HG03460 (cell line): ENCODE data around the gene TYMP.

Experiments used
- ATAC-seq: cut with Tn5 transposase; IDR thresholded peaks from one replicate; pipeline ENCODE4 v1.9.1; 2021; ENCODE audit not compliant: unreplicated experiment

Gene TYMP

GRCh38 chr22:50485221-50486131, 44.3 kb downstream of the TYMP start:
- ATAC-seq: no peak

DNA sequence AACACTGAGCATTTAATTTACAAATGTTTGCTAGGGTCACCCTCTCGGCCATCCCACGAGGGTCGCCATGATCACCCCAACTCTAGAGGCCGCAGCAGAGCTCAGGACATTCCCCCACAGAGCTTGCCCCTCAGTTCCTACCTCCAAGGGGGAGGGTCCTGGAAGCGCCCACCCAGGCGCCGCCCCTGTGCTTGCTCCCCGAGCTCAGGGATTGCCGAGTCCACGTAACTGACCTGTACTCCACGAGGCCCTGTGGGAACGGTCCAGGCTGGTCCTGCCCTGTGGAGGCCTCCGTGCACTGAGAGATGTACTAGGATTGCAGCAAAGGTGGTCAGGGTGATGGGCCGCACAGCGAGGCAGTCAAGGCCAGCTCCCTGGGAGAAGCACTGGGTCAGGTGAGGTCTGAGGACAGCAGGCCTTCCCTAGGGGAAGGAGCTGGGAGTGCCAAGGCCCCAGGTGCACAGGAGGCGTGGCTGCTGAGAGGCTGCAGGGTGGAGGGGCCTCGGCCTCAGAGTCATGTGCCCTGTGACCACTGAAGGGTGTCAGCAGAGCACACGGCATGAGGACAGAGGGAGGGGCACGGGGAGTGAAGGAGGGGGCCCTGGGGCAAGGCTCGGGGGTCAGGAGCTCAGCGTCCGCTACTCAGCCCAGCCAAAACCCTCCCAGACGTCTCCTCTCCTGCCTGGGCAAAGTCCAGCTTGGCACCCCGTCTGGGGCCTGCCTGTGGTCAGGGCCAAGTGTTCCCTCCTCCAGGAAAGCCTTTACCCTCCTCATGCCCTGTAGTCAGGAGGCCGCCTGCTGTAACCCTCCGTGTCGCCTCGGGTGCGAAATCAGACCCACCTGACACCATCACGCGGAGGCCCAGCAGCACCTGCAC, 45.6 kb downstream of the TYMP start:
- ATAC-seq: no peak

GRCh38 chr22:50483556-50483955, 46.3 kb downstream of the TYMP start:
- no peak for ATAC-seq

DNA sequence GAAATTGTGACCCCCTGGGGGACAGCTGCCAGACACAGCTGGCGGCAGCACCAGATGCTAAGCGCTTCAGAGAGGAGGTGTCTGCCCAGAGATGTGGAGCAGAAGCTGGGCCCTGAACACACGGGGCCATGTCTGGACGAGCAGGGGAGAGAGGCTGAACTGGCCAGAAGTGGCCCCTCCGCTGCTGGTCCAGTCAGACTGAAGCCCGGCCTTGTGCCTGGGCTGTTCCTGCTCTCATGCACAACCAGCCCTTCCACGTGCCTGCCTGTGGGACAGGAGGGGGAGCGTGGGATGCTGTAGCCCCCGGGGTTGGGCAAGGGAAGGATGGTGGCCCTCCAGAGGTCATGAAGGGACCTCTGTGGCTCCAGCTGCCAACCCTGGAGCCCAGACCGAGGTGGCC, 46.7 kb downstream of the TYMP start:
- no peak for ATAC-seq

DNA sequence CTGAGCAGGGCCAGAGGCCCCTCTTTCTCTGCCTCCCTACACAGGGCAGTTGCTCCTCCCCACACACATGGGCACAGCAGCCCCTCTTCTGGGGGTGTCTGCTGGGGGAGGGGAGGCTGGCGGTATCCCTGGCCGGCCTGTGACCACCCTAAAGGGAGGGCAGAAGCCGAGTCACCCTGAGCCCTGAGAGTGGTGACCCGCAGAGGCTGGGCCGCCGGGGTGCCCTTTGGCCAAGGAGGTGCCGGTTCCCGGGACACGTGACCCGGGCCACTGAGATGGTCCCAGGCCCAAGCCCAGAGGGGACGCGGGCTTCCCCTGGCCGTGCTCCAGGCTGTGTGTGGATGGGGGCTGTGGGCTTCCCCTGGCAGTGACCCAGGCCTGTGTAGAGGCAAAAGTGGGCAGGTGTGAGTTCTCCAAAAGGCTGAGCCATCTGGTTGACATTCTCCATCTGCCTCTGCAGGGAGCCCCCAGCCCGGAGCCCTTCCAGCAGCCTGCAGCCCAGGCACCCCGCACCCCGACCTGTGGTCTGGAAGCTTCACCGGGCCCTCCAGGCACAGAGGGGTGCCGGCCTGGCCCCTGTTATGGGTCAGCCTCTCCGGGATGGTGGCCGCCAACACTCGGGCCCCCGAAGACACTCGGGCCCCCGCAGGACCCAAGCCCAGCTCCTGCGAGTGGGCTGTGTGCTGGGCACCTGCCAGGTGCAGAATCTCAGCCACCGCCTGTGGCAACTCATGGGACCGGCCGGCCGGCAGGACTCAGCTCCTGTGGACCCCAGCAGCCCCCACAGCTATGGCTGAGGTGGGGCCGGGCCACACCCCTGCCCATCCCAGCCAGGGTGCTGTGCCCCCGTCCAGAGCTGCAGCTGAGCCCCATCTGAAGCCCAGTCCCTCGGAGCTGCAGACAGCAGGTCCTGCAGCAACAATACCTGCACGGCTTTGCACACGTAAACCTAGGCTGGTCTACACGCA, 47.4 kb downstream of the TYMP start:
- no peak for ATAC-seq

DNA sequence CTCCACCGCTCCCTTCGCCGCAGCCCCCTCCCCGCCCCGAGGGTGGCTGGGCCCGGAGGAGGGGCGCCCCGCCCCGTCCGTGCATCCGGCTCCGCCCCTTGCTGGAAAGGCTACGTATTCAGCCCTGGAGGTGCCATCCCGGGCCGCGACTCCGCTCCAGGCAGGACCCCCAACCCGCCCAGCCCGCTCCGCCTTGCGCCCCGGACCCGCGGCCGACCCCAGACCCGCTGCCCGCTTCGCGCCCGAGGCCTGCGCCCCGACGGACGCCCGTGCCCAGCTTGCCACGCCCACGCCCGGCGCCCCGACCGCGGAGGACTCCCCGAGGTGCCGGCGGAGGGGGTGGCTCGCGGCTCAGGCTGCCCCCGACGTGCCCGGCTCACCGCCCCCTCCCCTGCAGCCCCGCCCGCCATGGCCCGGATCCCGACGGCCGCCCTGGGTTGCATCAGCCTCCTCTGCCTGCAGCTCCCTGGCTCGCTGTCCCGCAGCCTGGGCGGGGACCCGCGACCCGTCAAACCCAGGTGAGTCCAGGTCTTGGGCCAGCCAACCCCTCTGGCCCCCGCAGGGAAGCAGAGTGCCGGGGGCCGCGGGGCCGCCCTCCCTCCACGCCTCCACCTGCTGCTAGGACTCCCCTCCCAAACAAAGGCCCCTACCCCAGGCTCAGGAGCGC, 48.2 kb downstream of the TYMP start, which contains the start of gene ADM2:
TSS of gene ADM2 (plus strand) at position 104 of the 667 bp plus-strand sequence. CDS start at position 409, 305 bp downstream.
- ATAC-seq: no peak

- no peak for ATAC-seq
These were observed 48.8 kb downstream of the TYMP start for GRCh38 chr22:50481045-50481439.

GRCh38 chr22:50479721-50480120, 50.1 kb downstream of the TYMP start:
- no peak for ATAC-seq

DNA sequence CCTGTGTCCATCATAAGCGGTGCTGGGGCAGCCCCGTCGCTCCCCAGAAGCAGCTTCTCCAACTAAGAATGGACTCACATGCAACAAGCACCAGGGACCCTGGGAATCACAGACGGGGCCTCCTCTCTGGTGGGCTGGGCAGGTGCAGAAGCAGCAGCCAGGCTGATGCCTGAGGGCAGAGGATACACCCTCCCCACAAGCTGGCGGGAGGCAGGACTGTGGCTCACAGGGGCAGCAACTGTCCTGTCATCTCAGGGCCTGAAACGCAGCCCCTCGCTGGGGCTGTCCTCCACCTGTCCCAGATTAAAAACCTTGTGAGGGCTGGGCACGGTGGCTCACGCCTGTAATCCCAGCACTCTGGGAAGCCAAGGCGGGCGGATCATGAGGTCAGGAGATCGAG, 51.9 kb downstream of the TYMP start:
- no peak for ATAC-seq

DNA sequence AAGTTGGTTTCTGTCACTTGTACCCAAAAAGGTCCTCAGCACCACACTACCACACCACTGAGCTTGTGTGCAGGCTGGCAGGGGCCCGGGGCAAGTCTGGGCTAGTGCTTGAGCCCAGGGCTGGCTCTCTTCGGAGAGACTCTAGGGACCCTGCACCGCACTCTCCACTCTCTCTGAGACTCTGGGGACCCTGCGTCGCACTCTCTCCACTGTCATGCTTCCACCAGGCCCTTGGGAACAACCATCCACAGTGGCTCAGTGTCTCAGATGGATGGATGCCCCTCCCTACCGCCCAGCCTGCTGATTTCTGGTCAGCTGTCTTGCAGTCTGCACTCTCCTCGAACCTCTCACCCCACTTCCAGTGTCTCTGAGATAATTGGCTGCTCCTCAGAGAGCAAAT, 52.9 kb downstream of the TYMP start:
- no peak for ATAC-seq
